GM23248 (cell line): ENCODE data around the gene ABCF2.

ENCODE experiments used
- EZH2 ChIP-seq: fragments of 200-600 bp; sonication (generic); IDR thresholded peaks from 2 replicates; pipeline ENCODE4 v1.6.1; 2018; ENCODE audit warnings: antibody characterized with exemption, mild to moderate bottlenecking; ENCODE audit not compliant: insufficient read depth, poor library complexity, severe bottlenecking
- EZH2phosphoT487 ChIP-seq: fragments of 200-600 bp; sonication (generic); IDR thresholded peaks from 2 replicates; pipeline ENCODE4 v1.6.1; 2018; ENCODE audit warnings: antibody characterized with exemption, moderate library complexity, mild to moderate bottlenecking, low read depth; ENCODE audit not compliant: insufficient read depth

- no peak for TF ChIP-seq EZH2
- no peak for TF ChIP-seq EZH2phosphoT487
Observed at GRCh38 chr7:151257990-151258389, 31.0 kb upstream of the ABCF2 start.
